Muscle of arm (tissue), 12 donors: ENCODE data around the gene CTF1. TPM values are rescaled to one million over a fixed set of nuclear protein-coding genes. Genes with fewer than 3 reads are reported as not detected.
"Not testable (repeated sequence)": the region's sequence is repeated elsewhere in the genome, so short reads cannot be mapped to it uniquely, and the experiment has no call there.

Source experiments
- DNase-seq: peaks from one replicate; pipeline ENCODE4 v3.0.0-alpha.2; 2013
- polyA plus RNA-seq, 12 donors: library from polyadenylated mRNA; unstranded; fragments of 120-200 nt; gene quantifications; one replicate each; pipeline ENCODE4 v1.2.1, GENCODE V29; 2013; ENCODE audit not compliant: insufficient read length in 12 of 12

CTF1 gene
- polyA plus RNA-seq, 12 donors: 8.7 to 15.7 (median 10.5) TPM; not detected in 2

GRCh38 chr16:30927789-30928378 is 31.5 kb downstream of the CTF1 start:
- DNase-seq: peak; percentile 67

- DNase-seq: no peak
Observed at GRCh38 chr16:30928390-30928789, 32.0 kb downstream of the CTF1 start.

- no peak for DNase-seq
Observed at GRCh38 chr16:30929167-30929566, 32.8 kb downstream of the CTF1 start.

GRCh38 chr16:30930160-30930571 is 33.8 kb downstream of the CTF1 start:
- DNase-seq: no peak

- no peak for DNase-seq
Observed at GRCh38 chr16:30931068-30931650, 34.7 kb downstream of the CTF1 start.

- no peak for DNase-seq
Observed at GRCh38 chr16:30934827-30935557, 38.6 kb downstream of the CTF1 start.

GRCh38 chr16:30937692-30938091 is 41.3 kb downstream of the CTF1 start:
- DNase-seq: no peak

GRCh38 chr16:30939571-30939970 is 43.2 kb downstream of the CTF1 start:
- DNase-seq: not testable (repeated sequence)

GRCh38 chr16:30941600-30942425 is 45.4 kb downstream of the CTF1 start:
- DNase-seq: no peak

- DNase-seq: no peak
Observed at GRCh38 chr16:30942426-30942806, 46.0 kb downstream of the CTF1 start.

GRCh38 chr16:30944352-30944751 is 47.9 kb downstream of the CTF1 start:
- DNase-seq: no peak

- DNase-seq: no peak
Observed at GRCh38 chr16:30946671-30947540, 50.5 kb downstream of the CTF1 start.

GRCh38 chr16:30947541-30947858 is 51.1 kb downstream of the CTF1 start:
- no peak for DNase-seq

- DNase-seq: peak; percentile 95
Observed at GRCh38 chr16:30947859-30948666, 51.6 kb downstream of the CTF1 start.

GRCh38 chr16:30948667-30949649 is 52.5 kb downstream of the CTF1 start, which contains the start of gene ORAI3:
ORAI3 (plus strand) TSS chr16:30949068; CDS start chr16:30949290, 222 bp downstream.
- peak; percentile 73 for DNase-seq

GRCh38 chr16:30949650-30950515 is 53.5 kb downstream of the CTF1 start:
- DNase-seq: peak; percentile 71

GRCh38 chr16:30950516-30951065 is 54.2 kb downstream of the CTF1 start:
- DNase-seq: no peak

GRCh38 chr16:30951193-30951592 is 54.8 kb downstream of the CTF1 start:
- no peak for DNase-seq
